Keratinocyte (primary cell): ENCODE results near the gene MVP. TPM values are rescaled to one million over a fixed set of nuclear protein-coding genes. Genes with fewer than 3 reads are reported as not detected.
"Not testable (repeated sequence)": the region's sequence is repeated elsewhere in the genome, so short reads cannot be mapped to it uniquely, and the experiment has no call there.

ENCODE experiments used
- DNase-seq: peaks from one replicate; pipeline ENCODE4 v3.0.0-alpha.2; 2011; ENCODE audit warnings: low read depth, missing footprints, low spot score
- FAIRE-seq: peaks from 2 replicates; lab custom pipeline; 2011; peaks lifted over from hg19 to GRCh38; lab: Jason Lieb, UNC
- H2AFZ ChIP-seq: 2 replicates; pipeline ENCODE4 v1.6.0; 2012; ENCODE audit warnings: low read length, control low read depth, inconsistent platforms; ENCODE audit not compliant: control insufficient read depth
- H3K27ac ChIP-seq: 2 replicates; pipeline ENCODE4 v1.5.1; 2011; ENCODE audit warnings: low read length; ENCODE audit not compliant: control insufficient read depth, insufficient read depth
- H3K27me3 ChIP-seq: 3 replicates; pipeline ENCODE4 v1.6.0; 2011; ENCODE audit warnings: low read length; ENCODE audit not compliant: control insufficient read depth, insufficient read depth; ENCODE audit errors: extremely low read depth
- H3K36me3 ChIP-seq, 2 experiments: 2 replicates in 1 of 2; 3 replicates in 1 of 2; pipeline ENCODE4 v1.5.1; 2011; ENCODE audit warnings: low read length in 2 of 2, mild to moderate bottlenecking in 1 of 2; ENCODE audit not compliant: control insufficient read depth in 2 of 2, insufficient read depth in 2 of 2; ENCODE audit errors: extremely low read depth in 1 of 2
- H3K4me1 ChIP-seq: 3 replicates; pipeline ENCODE4 v1.5.1; 2011; ENCODE audit warnings: low read length; ENCODE audit not compliant: control insufficient read depth, insufficient read depth; ENCODE audit errors: extremely low read depth
- H3K4me2 ChIP-seq: 3 replicates; pipeline ENCODE4 v1.6.0; 2011; ENCODE audit warnings: low read depth, low read length; ENCODE audit not compliant: control insufficient read depth, insufficient read depth; ENCODE audit errors: extremely low read depth
- H3K4me3 ChIP-seq, 3 experiments: fragments of 200-600 bp in 1 of 3; sonication (generic) in 1 of 3; 2 replicates in 2 of 3; 3 replicates in 1 of 3; pipeline ENCODE4 v1.5.1; 2011 to 2016; ENCODE audit warnings: low read length in 3 of 3, mild to moderate bottlenecking in 3 of 3, control low read depth in 2 of 3, inconsistent platforms in 1 of 3, low read depth in 1 of 3, mixed read lengths in 1 of 3, mixed run types in 1 of 3, moderate library complexity in 1 of 3; ENCODE audit not compliant: control insufficient read depth in 2 of 3, insufficient read depth in 2 of 3; ENCODE audit errors: extremely low read depth in 1 of 3
- H3K79me2 ChIP-seq: 2 replicates; pipeline ENCODE4 v1.6.0; 2012; ENCODE audit warnings: low read length; ENCODE audit not compliant: control insufficient read depth, insufficient read depth
- H3K9ac ChIP-seq: 3 replicates; pipeline ENCODE4 v1.6.0; 2011; ENCODE audit warnings: low read length; ENCODE audit not compliant: control insufficient read depth, insufficient read depth; ENCODE audit errors: extremely low read depth
- H3K9me1 ChIP-seq: 3 replicates; pipeline ENCODE4 v1.6.0; 2011; ENCODE audit warnings: low read length; ENCODE audit not compliant: control insufficient read depth, insufficient read depth; ENCODE audit errors: extremely low read depth
- H3K9me3 ChIP-seq: 2 replicates; pipeline ENCODE4 v1.5.1; 2012; ENCODE audit warnings: low read depth, low read length; ENCODE audit not compliant: control insufficient read depth
- H4K20me1 ChIP-seq: 3 replicates; pipeline ENCODE4 v1.6.0; 2011; ENCODE audit warnings: low read length; ENCODE audit not compliant: control insufficient read depth, insufficient read depth; ENCODE audit errors: extremely low read depth
- EZH2 ChIP-seq: IDR thresholded peaks from one replicate; pipeline ENCODE4 v1.6.1; 2012; ENCODE audit warnings: inconsistent platforms, mild to moderate bottlenecking, low read length, moderate library complexity
- dilution Hi-C: fragments of 300-500 bp; cut with MboI; formaldehyde crosslinking; loops from one replicate; pipeline ENCODE4 v1.7.0; 2020; ENCODE audit warnings: low sequenced_read_pairs; ENCODE audit not compliant: extremely low pct_ligation_motif_present
- polyA plus RNA-seq, 5 experiments: library from polyadenylated mRNA; depleted of rRNA in 3 of 5; stranded (reverse) in 3 of 5; stranded (forward) in 1 of 5; unstranded in 1 of 5; fragments of >200 nt; gene quantifications; 1 replicate in 1 of 5; 2 replicates in 3 of 5; 3 replicates in 1 of 5; pipeline versions ENCODE4 v1.2.1 to v1.2.3, GENCODE V29; 2011 to 2012; ENCODE audit warnings: missing spikeins in 2 of 5, low read depth in 1 of 5, low replicate concordance in 1 of 5
- TF ChIP-seq, protein P1 (sequence below), 3 experiments: IDR thresholded peaks in 1 of 3; conservative IDR thresholded peaks in 1 of 3; optimal IDR thresholded peaks in 1 of 3; 2 replicates in 2 of 3; 3 replicates in 1 of 3; pipeline versions ENCODE3 to v1.5.1; 2011; ENCODE audit warnings: low read length in 3 of 3, mild to moderate bottlenecking in 3 of 3, moderate library complexity in 2 of 3, control low read depth in 1 of 3, inconsistent platforms in 1 of 3; ENCODE audit not compliant: insufficient read depth in 2 of 3; ENCODE audit errors: extremely low read depth in 1 of 3

Gene MVP
- polyA plus RNA-seq, 1 donor (not counting 4 experiments of a cell fraction or from before 2014, with no cell fraction given), result 148 TPM

DNA sequence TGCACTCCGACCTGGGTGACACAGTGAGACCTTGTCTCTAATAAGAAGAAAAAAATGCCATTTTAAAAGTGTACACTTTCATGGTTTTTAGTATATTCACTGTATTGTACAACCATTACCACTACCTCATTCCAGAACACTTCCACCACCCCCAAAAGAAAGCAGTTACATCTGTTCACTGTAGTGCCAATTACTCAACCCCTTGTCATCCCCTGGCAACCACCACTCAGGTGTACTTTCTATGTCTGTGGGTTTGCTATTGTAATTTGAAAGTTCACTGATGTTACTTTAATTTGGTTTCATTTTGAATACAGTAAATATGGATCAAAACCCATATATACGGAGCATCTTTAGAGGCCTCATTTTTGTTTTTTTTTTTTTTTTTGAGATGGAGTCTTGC lies 36.1 kb upstream of the MVP start:
- dilution Hi-C loops, result no loop called here
- H2AFZ ChIP-seq, result peak overlapping the region; percentile 4
- no peaks in the 10 kb centered on the region for H4K20me1 ChIP-seq
- TF ChIP-seq EZH2, result no peak
- TF ChIP-seq, protein P1, sequence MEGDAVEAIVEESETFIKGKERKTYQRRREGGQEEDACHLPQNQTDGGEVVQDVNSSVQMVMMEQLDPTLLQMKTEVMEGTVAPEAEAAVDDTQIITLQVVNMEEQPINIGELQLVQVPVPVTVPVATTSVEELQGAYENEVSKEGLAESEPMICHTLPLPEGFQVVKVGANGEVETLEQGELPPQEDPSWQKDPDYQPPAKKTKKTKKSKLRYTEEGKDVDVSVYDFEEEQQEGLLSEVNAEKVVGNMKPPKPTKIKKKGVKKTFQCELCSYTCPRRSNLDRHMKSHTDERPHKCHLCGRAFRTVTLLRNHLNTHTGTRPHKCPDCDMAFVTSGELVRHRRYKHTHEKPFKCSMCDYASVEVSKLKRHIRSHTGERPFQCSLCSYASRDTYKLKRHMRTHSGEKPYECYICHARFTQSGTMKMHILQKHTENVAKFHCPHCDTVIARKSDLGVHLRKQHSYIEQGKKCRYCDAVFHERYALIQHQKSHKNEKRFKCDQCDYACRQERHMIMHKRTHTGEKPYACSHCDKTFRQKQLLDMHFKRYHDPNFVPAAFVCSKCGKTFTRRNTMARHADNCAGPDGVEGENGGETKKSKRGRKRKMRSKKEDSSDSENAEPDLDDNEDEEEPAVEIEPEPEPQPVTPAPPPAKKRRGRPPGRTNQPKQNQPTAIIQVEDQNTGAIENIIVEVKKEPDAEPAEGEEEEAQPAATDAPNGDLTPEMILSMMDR (optimal IDR thresholded peaks at IDR 0.05 in 1 of 3, IDR thresholded peaks at IDR 0.05 in 1 of 3, conservative IDR thresholded peaks at IDR 0.05 in 1 of 3; ENCODE audit: extremely low read depth in 1 of 3, insufficient read depth in 2 of 3, low read length in 3 of 3), result no peak
- no peaks in the 10 kb centered on the region for H3K27me3 ChIP-seq
- H3K79me2 ChIP-seq, result no peaks in the 10 kb centered on the region
- peaks cover 33% of the 10 kb centered on the region for H3K4me1 ChIP-seq
- H3K9ac ChIP-seq, result peak overlapping the region; percentile 61
- peak overlapping the region in 1 of 3 experiments; percentile 21 for H3K4me3 ChIP-seq
- DNase-seq (no peak), FAIRE-seq (no peak)
- H3K9me3 ChIP-seq, result no peaks in the 10 kb centered on the region
- no peaks in the 10 kb centered on the region for H3K36me3 ChIP-seq
- peak overlapping the region; percentile 78 for H3K27ac ChIP-seq
- H3K9me1 ChIP-seq, result no peaks in the 10 kb centered on the region
- H3K4me2 ChIP-seq, result peak overlapping the region; percentile 76

DNA sequence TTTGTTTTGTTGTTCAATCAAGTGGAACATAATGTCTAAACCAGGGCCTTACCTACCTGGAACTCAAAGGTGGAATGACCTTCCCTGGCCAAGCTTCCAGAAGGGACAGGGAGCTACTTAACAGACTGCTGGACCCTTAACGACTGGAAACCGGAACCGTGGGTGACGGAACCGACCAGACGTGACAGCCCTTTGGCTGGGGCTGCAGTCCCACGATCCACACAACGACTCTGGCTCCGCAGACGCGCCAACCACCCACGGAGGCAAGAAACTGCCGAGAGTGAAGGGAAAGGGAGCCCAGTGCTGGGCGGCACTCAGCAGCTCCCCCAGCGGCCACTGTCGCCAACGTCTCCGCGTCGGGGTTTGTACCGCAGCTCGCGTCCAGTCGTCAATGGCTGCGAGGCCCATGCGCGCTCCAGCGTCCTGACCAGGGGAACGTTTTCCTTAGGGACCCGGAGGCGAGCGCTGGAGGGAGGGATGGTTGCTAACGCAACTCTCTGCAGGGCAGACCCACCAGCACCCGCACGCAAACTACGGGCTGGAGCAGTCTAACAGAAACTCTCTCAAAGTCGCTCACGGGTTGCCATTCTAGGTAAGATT lies 35.3 kb upstream of the MVP start:
- Histone ChIP-seq H3K9ac (peak overlapping the region; percentile 13), H3K9me1 (no peaks in the 10 kb centered on the region), H3K27me3 (no peaks in the 10 kb centered on the region), H2AFZ (peak overlapping the region; percentile 52), H3K9me3 (no peaks in the 10 kb centered on the region), H3K79me2 (no peaks in the 10 kb centered on the region), H3K4me1 (peaks cover 28% of the 10 kb centered on the region), H4K20me1 (no peaks in the 10 kb centered on the region), H3K36me3 (no peaks in the 10 kb centered on the region), H3K27ac (peak overlapping the region; percentile 78), H3K4me2 (peak overlapping the region; percentile 76), H3K4me3 (no peak overlapping the region)
- dilution Hi-C loops, result no loop called here
- FAIRE-seq (no peak), DNase-seq (no peak)
- no peak for TF ChIP-seq EZH2
- TF ChIP-seq, protein P1 (optimal IDR thresholded peaks at IDR 0.05 in 1 of 3, IDR thresholded peaks at IDR 0.05 in 1 of 3, conservative IDR thresholded peaks at IDR 0.05 in 1 of 3; ENCODE audit: extremely low read depth in 1 of 3, insufficient read depth in 2 of 3, low read length in 3 of 3), result peak; percentile 29 to 51 (median 50)

DNA sequence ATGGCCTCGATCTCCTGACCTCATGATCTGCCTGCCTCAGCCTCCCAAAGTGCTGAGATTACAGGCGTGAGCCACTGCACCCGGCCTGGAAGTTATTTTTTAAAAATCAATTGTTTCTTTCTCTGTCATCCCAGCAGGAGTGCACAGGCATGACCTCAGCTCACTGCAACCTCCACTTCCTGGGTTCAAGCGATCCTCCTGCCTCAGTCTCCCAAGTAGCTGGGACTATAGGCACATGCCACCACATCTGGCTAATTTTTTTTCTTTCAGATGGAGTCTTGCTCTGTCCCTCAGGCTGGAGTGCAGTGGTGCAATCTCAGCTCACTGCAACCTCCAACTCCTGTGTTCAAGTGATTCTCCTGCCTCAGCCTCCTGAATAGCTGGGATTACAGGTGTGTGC lies 33.1 kb upstream of the MVP start:
- dilution Hi-C loops, H3K27me3 ChIP-seq, H2AFZ ChIP-seq, DNase-seq, H3K9ac ChIP-seq, H3K36me3 ChIP-seq, H3K9me3 ChIP-seq, H3K4me2 ChIP-seq, FAIRE-seq, H4K20me1 ChIP-seq, H3K9me1 ChIP-seq, H3K27ac ChIP-seq, H3K4me3 ChIP-seq: not testable (repeated sequence)
- peaks cover 16% of the 10 kb centered on the region for H3K79me2 ChIP-seq
- peaks cover 34% of the 10 kb centered on the region for H3K4me1 ChIP-seq
